ENCODE measurements around the gene SMCP.

DNA sequence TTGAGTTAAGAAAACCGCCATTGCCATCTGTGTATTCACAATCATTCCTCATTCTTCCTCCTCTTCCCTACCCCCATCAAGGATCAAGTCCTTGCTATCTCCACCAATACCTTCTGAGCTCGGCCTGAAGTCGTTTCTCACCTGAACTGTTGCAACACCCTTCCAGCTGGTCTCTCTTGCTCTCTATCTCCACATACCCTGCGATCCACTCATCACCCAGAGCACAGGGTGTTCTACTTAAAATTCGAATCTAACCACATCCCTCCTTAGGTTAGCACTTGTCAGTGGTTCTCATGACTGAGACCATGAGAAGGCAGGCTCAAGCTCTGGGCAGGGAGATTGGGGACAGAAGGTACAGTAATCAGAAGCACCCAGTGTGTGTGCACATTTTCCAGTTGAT is 34.8 kb downstream of the SMCP start:
- no peak for TF ChIP-seq MXI1 (conservative IDR thresholded peaks at IDR 0.05; ENCODE audit: poor library complexity, severe bottlenecking)
- TF ChIP-seq, protein P1, sequence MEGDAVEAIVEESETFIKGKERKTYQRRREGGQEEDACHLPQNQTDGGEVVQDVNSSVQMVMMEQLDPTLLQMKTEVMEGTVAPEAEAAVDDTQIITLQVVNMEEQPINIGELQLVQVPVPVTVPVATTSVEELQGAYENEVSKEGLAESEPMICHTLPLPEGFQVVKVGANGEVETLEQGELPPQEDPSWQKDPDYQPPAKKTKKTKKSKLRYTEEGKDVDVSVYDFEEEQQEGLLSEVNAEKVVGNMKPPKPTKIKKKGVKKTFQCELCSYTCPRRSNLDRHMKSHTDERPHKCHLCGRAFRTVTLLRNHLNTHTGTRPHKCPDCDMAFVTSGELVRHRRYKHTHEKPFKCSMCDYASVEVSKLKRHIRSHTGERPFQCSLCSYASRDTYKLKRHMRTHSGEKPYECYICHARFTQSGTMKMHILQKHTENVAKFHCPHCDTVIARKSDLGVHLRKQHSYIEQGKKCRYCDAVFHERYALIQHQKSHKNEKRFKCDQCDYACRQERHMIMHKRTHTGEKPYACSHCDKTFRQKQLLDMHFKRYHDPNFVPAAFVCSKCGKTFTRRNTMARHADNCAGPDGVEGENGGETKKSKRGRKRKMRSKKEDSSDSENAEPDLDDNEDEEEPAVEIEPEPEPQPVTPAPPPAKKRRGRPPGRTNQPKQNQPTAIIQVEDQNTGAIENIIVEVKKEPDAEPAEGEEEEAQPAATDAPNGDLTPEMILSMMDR (IDR thresholded peaks at IDR 0.05; ENCODE audit: poor library complexity, severe bottlenecking), result no peak
